Measurements from ENCODE around the gene NUBP1.

GRCh38 chr16:10762336-10763016, 18.8 kb downstream of the NUBP1 start:
- TF ChIP-seq CTCF (IDR thresholded peaks at IDR 0.05) = no peak
- TF ChIP-seq POLR2A (IDR thresholded peaks at IDR 0.05) = no peak
